Measurements from ENCODE around the gene GGA3. TPM values are rescaled to one million over a fixed set of nuclear protein-coding genes. Genes with fewer than 3 reads are reported as not detected.
"Not testable (repeated sequence)": the region's sequence is repeated elsewhere in the genome, so short reads cannot be mapped to it uniquely, and the experiment has no call there.

GGA3 gene
- total RNA-seq, 1 experiment from 2014 or later, result 64.4 TPM

DNA sequence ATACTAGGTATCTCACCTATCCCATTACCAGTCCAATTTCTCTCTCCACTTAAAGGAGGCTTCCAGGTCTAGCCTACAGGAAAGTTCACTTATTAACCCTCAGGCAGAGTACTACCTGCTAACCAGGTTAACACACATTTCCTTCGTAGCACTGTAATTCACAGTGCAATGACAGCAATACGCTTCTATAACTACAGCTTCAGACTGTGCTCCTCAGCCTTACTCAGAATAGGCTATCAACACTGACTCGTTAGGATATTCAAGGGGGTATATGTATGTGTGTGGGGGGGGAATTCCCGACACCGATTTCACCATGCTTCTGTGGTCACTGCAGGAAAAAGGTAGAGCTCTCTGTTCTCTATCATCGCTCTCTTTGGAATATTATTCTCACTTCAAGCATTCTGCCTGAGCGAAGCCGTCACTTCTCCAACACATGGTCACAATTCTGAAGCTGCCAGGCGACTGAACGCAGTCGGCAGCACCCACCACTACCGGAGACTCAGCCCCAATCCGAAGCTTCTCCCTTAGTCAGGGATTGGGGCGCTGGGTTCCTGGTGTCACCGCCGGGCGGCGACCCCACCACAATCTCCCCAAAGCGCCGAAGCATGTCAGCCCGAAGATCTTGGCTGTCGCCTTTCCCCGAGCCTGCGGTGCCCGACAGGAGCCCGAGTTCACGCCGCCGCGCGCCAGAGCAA is 618 bp downstream of the GGA3 start:
- intact Hi-C loops (cut with micrococcal nuclease; ENCODE audit: unreplicated experiment), result no loop called here
- H3K4me1 Mint-ChIP-seq (ENCODE audit: low read depth, unreplicated experiment), result peaks cover 39% of the 10 kb centered on the region
- TF ChIP-seq CTCF (IDR thresholded peaks at IDR 0.05; ENCODE audit: unreplicated experiment), result no peak
- peaks cover 46% of the 10 kb centered on the region for H3K36me3 Mint-ChIP-seq (ENCODE audit: insufficient read depth, unreplicated experiment)
- no peak for DNase-seq
- H3K27me3 Mint-ChIP-seq (ENCODE audit: unreplicated experiment), result no peaks in the 10 kb centered on the region
- H3K9me3 Mint-ChIP-seq (ENCODE audit: low read depth, unreplicated experiment), result no peaks in the 10 kb centered on the region
- peak overlapping the region; percentile 100 for H3K27ac Mint-ChIP-seq (ENCODE audit: unreplicated experiment)
- BruUV-seq (replicated peaks), result TSS peak; percentile 68
- H3K4me3 Mint-ChIP-seq (ENCODE audit: low read depth, unreplicated experiment), result peak overlapping the region; percentile 99
- CTCF ChIA-PET, result interaction anchor here (0.5 to 2.6 kb wide), 6 partner anchors 10 to 1561 kb away, joined by 3 to 28 read pairs (median 8); partner anchors contain the start of gene MIF4GD

DNA sequence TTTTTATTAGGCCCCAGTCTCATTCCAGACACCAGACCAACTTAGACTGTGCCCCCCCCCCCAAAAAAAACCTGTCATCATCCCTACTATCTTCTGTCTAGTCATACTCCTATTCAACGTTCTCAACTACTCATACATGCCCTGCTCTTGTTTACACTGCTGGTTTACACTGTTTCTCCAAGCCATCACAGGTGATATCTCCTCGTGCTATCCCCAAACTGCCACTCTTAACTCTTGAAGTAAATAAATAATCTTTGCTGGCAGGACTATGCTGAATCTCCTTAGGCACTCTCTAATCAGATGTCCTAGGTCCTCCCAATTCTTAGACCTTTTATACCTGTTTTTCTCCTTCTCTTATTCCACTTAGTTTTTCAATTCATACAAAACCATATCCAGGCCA is 4.2 kb downstream of the GGA3 start:
- peaks cover 61% of the 10 kb centered on the region for H3K4me1 Mint-ChIP-seq (ENCODE audit: low read depth, unreplicated experiment)
- CTCF ChIA-PET; H3K4me3 Mint-ChIP-seq (ENCODE audit: low read depth, unreplicated experiment); intact Hi-C loops (cut with micrococcal nuclease; ENCODE audit: unreplicated experiment); BruUV-seq (replicated peaks); H3K27ac Mint-ChIP-seq (ENCODE audit: unreplicated experiment); H3K27me3 Mint-ChIP-seq (ENCODE audit: unreplicated experiment); DNase-seq; H3K9me3 Mint-ChIP-seq (ENCODE audit: low read depth, unreplicated experiment): not testable (repeated sequence)
- H3K36me3 Mint-ChIP-seq (ENCODE audit: insufficient read depth, unreplicated experiment), result peaks cover 18% of the 10 kb centered on the region

DNA sequence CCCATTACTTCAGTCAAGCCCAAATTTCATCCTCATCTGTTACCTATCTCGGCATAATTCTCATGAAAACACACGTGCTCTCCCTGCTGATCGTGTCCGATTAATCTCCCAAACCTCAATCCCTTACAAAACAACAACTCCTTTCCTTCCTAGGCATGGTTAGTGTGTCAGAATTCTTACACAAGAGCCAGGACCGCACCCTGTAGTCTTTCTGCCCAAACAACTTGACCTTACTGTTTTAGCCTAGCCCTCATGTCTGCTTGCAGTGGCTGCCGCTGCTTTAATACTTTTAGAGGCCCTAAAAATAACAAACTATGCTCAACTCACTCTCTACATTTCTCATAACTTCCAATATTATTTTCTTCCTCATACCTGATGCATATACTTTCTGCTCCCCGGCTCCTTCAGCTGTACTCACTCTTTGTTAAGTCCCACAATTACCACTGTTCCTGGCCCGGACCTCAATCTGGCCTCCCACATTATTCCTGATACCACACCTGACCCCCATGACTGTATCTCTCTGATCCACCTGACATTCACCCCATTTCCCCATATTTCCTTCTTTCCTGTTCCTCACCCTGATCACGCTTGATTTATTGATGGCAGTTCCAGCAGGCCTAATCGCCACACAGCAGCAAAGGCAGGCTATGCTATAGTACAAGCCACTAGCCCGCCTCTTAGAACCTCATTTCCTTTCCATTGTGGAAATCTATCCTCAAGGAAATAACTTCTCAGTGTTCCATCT is 5.3 kb downstream of the GGA3 start:
- BruUV-seq (replicated peaks); H3K27me3 Mint-ChIP-seq (ENCODE audit: unreplicated experiment); DNase-seq; CTCF ChIA-PET; H3K9me3 Mint-ChIP-seq (ENCODE audit: low read depth, unreplicated experiment); intact Hi-C loops (cut with micrococcal nuclease; ENCODE audit: unreplicated experiment); H3K4me3 Mint-ChIP-seq (ENCODE audit: low read depth, unreplicated experiment); H3K27ac Mint-ChIP-seq (ENCODE audit: unreplicated experiment); H3K36me3 Mint-ChIP-seq (ENCODE audit: insufficient read depth, unreplicated experiment): not testable (repeated sequence)
- H3K4me1 Mint-ChIP-seq (ENCODE audit: low read depth, unreplicated experiment), result peaks cover 61% of the 10 kb centered on the region

- H3K36me3 Mint-ChIP-seq (ENCODE audit: insufficient read depth, unreplicated experiment), result peaks cover 12% of the 10 kb centered on the region
- intact Hi-C loops (cut with micrococcal nuclease; ENCODE audit: unreplicated experiment), result no loop called here
- no peak overlapping the region for H3K4me3 Mint-ChIP-seq (ENCODE audit: low read depth, unreplicated experiment)
- H3K27me3 Mint-ChIP-seq (ENCODE audit: unreplicated experiment), result no peaks in the 10 kb centered on the region
- H3K27ac Mint-ChIP-seq (ENCODE audit: unreplicated experiment), result no peak overlapping the region
- no peak for TF ChIP-seq CTCF (IDR thresholded peaks at IDR 0.05; ENCODE audit: unreplicated experiment)
- no peak for DNase-seq
- H3K4me1 Mint-ChIP-seq (ENCODE audit: low read depth, unreplicated experiment), result peaks cover 48% of the 10 kb centered on the region
- BruUV-seq (replicated peaks), result no TSS peak
- H3K9me3 Mint-ChIP-seq (ENCODE audit: low read depth, unreplicated experiment), result no peaks in the 10 kb centered on the region
- CTCF ChIA-PET, result interaction anchor here (0.6 kb wide), 1 partner anchor 160 kb away, joined by 6 read pairs; no protein-coding TSS in a partner anchor
Observed at GRCh38 chr17:75252039-75252816, 9.2 kb downstream of the GGA3 start.

GRCh38 chr17:75250009-75250471 is 11.4 kb downstream of the GGA3 start:
- peak; percentile 37 for DNase-seq
- Mint-ChIP-seq H3K36me3 (ENCODE audit: insufficient read depth, unreplicated experiment) (peaks cover 23% of the 10 kb centered on the region), H3K4me3 (ENCODE audit: low read depth, unreplicated experiment) (peak overlapping the region; percentile 18), H3K27me3 (ENCODE audit: unreplicated experiment) (no peaks in the 10 kb centered on the region), H3K4me1 (ENCODE audit: low read depth, unreplicated experiment) (peaks cover 30% of the 10 kb centered on the region), H3K9me3 (ENCODE audit: low read depth, unreplicated experiment) (no peaks in the 10 kb centered on the region), H3K27ac (ENCODE audit: unreplicated experiment) (peak overlapping the region; percentile 73)
- TF ChIP-seq CTCF (IDR thresholded peaks at IDR 0.05; ENCODE audit: unreplicated experiment), result no peak
- BruUV-seq (replicated peaks), result no TSS peak
- CTCF ChIA-PET, result interaction anchor here (0.6 to 1.5 kb wide), 4 partner anchors 8 to 136 kb away, joined by 3 to 9 read pairs (median 6); partner anchors contain the start of genes GGA3 and MRPS7
- intact Hi-C loops (cut with micrococcal nuclease; ENCODE audit: unreplicated experiment), result no loop called here
